Mucosa of descending colon (tissue), 3 donors: ENCODE data around the gene RFLNA. TPM values are rescaled to one million over a fixed set of nuclear protein-coding genes. Genes with fewer than 3 reads are reported as not detected.
A peak's percentile ranks its signal among the peaks of the same experiment; 100 is the strongest.

Experiments used
- ATAC-seq: fragments of 200-7000 bp; cut with Tn5 transposase; one replicate; pipeline ENCODE4 v1.9.1; 2020; ENCODE audit warnings: mild to moderate bottlenecking, moderate library complexity
- DNase-seq, 3 donors: peaks; one replicate each; pipeline ENCODE4 v3.0.0-alpha.2; 2020
- H3K36me3 ChIP-seq: fragments of 200-600 bp; one replicate; pipeline ENCODE4 v1.8.0; 2021; ENCODE audit warnings: low read depth, mild to moderate bottlenecking
- H3K4me1 ChIP-seq: fragments of 200-600 bp; one replicate; pipeline ENCODE4 v1.8.0; 2021; ENCODE audit warnings: low read depth, mild to moderate bottlenecking
- H3K4me3 ChIP-seq: fragments of 200-600 bp; one replicate; pipeline ENCODE4 v1.8.0; 2021; ENCODE audit warnings: mild to moderate bottlenecking
- H3K9me3 ChIP-seq: fragments of 200-600 bp; one replicate; pipeline ENCODE4 v1.8.0; 2021; ENCODE audit warnings: mild to moderate bottlenecking
- intact Hi-C, 2 donors: fragments of 100-400 bp; cut with DNase I in 1 of 2; cut with micrococcal nuclease in 1 of 2; formaldehyde crosslinking; loops; one replicate each; pipeline versions ENCODE4 v1.11.0 to v1.11.1; 2022; cut with DNase I, micrococcal nuclease
- total RNA-seq, 3 donors: library from RNA; stranded (reverse); fragmentation: NEBNext Ultra II Directional in 2 of 3; extraction: Animal tissue kit (Norgen Biotek cat#: 25700) in 2 of 3; gene quantifications; one replicate each; pipeline versions ENCODE4 v1.2.1 to v1.2.4, GENCODE V29; 2021 to 2023
- TF ChIP-seq, protein P1 (sequence below): fragments of 200-600 bp; IDR thresholded peaks from one replicate; pipeline ENCODE4 v1.8.0; 2022; ENCODE audit warnings: antibody characterized with exemption, mild to moderate bottlenecking
- donor health status: DM: no; HTN: no; CAD: no; lungs with moderate emphysema.
- donor health status: DM: no; HTN: no; CAD: no.
- donor health status: DM: no; HTN: yes; CAD: no.

RFLNA gene
- total RNA-seq, 3 donors from 2014 or later, result 18.0 to 74.5 (median 36.0) TPM

DNA sequence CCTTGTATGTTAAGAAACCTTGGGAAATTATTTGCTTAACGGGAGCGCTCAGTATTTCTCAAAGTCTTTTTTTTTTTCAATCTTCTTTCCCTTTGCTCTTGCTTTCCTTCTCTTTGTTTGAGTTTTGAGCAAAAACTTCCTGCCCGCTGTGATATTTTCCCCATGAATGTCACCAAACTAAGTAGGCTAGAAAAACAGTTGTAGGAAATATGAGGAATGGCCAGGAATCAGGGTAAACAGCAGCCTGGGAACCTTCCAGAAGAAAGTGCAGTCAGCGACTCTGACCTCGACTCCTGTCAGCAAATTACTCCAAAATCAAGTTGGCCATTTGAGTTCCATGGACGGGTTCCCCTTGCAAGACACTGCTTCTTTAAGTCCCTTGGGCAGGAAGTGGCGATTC is 11.6 kb upstream of the RFLNA start:
- intact Hi-C loops, result no loop called here
- DNase-seq (no peak), ATAC-seq (no peak)
- peaks cover 3% of the 10 kb centered on the region for H3K9me3 ChIP-seq
- peaks cover 7% of the 10 kb centered on the region for H3K4me1 ChIP-seq
- no peaks in the 10 kb centered on the region for H3K36me3 ChIP-seq
- TF ChIP-seq, protein P1, sequence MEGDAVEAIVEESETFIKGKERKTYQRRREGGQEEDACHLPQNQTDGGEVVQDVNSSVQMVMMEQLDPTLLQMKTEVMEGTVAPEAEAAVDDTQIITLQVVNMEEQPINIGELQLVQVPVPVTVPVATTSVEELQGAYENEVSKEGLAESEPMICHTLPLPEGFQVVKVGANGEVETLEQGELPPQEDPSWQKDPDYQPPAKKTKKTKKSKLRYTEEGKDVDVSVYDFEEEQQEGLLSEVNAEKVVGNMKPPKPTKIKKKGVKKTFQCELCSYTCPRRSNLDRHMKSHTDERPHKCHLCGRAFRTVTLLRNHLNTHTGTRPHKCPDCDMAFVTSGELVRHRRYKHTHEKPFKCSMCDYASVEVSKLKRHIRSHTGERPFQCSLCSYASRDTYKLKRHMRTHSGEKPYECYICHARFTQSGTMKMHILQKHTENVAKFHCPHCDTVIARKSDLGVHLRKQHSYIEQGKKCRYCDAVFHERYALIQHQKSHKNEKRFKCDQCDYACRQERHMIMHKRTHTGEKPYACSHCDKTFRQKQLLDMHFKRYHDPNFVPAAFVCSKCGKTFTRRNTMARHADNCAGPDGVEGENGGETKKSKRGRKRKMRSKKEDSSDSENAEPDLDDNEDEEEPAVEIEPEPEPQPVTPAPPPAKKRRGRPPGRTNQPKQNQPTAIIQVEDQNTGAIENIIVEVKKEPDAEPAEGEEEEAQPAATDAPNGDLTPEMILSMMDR, result no peak
- H3K4me3 ChIP-seq, result no peak overlapping the region

GRCh38 chr12:124284368-124284767 is 10.5 kb upstream of the RFLNA start:
- TF ChIP-seq, protein P1, result no peak
- intact Hi-C loops, result no loop called here
- no peak overlapping the region for H3K4me3 ChIP-seq
- DNase-seq, result no peak
- no peak for ATAC-seq
- no peaks in the 10 kb centered on the region for H3K36me3 ChIP-seq
- H3K9me3 ChIP-seq, result peaks cover 3% of the 10 kb centered on the region
- H3K4me1 ChIP-seq, result peaks cover 7% of the 10 kb centered on the region

DNA sequence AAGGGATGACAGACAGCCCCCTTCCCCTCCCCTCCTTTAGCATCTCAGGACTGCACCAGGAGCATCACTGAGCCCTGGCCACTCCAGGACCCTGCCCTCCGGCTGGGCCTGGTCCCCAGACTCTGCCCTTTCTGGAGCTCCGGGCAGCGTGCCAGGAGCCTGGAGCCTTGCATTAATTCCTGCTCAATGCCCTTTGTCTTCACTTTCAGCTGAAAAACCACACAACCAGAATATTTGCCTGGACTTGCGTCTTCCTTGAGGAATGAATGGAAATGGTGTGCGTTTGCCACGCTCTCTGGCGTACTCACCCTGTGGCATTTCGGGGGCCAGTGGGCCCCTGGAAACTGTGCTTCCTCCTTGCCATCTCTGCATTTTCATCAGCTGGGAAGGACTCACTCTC is 8.5 kb upstream of the RFLNA start:
- Histone ChIP-seq H3K4me3 (no peak overlapping the region), H3K9me3 (peaks cover 3% of the 10 kb centered on the region), H3K36me3 (no peaks in the 10 kb centered on the region), H3K4me1 (peaks cover 4% of the 10 kb centered on the region)
- DNase-seq, result peak in 2 of 3 donors; percentile 44 to 57
- TF ChIP-seq, protein P1, result no peak
- intact Hi-C loops, result no loop called here
- peak; percentile 46 for ATAC-seq

- DNase-seq (no peak), ATAC-seq (no peak)
- intact Hi-C loops, result no loop called here
- H3K4me1 ChIP-seq, result peaks cover 4% of the 10 kb centered on the region
- TF ChIP-seq, protein P1, result no peak
- H3K9me3 ChIP-seq, result peaks cover 3% of the 10 kb centered on the region
- no peaks in the 10 kb centered on the region for H3K36me3 ChIP-seq
- H3K4me3 ChIP-seq, result no peak overlapping the region
Observed at GRCh38 chr12:124286971-124287370, 7.9 kb upstream of the RFLNA start.

DNA sequence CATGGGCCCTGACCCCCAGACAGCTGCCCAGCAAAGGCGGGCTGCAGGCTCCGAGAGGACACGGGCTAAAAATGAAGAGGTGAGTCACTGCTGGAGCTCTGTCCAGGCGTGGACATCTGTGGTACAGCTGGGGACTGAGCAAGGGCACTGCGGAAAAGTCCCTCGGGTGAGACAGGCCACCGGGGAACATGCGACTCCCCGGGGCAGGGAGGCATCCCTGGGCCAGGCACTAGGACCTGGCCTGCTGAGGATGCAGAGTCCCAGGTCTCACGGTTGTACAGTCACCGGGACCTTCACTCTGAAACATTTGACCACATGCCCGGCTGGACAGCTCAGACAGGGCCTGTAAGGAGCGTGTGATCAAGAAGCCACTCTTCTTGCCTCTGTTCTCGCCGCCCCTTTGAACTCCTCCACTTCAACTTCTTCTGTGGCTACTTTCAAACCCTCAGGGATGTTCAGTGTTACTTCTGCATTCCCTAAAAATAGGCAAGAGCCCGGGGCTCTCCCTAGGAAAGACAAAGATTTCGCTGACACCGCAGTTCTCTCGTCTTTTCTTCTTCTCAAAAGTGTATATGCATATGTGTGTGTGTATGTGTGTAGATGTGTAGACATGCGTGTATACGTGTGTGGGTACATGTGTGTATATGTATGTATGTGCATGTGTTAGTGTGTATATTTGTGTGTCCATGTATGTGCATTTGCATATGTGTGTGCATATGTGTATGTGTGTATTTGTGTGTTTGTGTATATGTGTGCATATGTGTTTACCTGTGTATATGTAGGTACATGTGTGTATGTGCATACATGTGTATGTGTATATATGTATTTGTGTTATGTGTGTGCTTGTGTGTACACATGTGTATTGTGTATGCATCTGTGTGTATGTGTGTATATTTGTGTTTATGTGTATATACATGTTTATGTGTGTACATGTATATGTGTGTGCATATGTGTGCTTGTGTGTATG is 5.0 kb upstream of the RFLNA start:
- Histone ChIP-seq H3K9me3 (no peaks in the 10 kb centered on the region), H3K36me3 (no peaks in the 10 kb centered on the region), H3K4me3 (no peak overlapping the region), H3K4me1 (peaks cover 8% of the 10 kb centered on the region)
- ATAC-seq, result peak; percentile 17
- intact Hi-C loops, result no loop called here
- TF ChIP-seq, protein P1, result no peak
- DNase-seq, result no peak
